Panc1 (cell line): ENCODE results near the gene TFAM. TPM values are rescaled to one million over a fixed set of nuclear protein-coding genes. Genes with fewer than 3 reads are reported as not detected.

Source experiments
- ATAC-seq: fragments of 200-7000 bp; cut with Tn5 transposase; 2 replicates; pipeline ENCODE4 v1.9.1; 2020; ENCODE audit warnings: mild to moderate bottlenecking, moderate library complexity
- BruUV-seq: library from RNA; stranded (reverse); fragments of 400-500 nt; replicated peaks from 2 replicates; lab custom pipeline; 2021; lab: Mats Ljungman, UMichigan
- CTCF ChIA-PET: fragments of 300-600 bp; sonication (Branson Sonifier 250); formaldehyde crosslinking; loops from one replicate; lab custom pipeline; 2022; ENCODE audit warnings: antibody characterized with exemption; lab: Charles Lee
- POLR2A ChIA-PET: fragments of 300-600 bp; sonication (Branson Sonifier 250); formaldehyde crosslinking; loops from one replicate; lab custom pipeline; 2022; ENCODE audit warnings: antibody characterized with exemption; lab: Charles Lee
- DNase-seq: peaks from one replicate; pipeline ENCODE4 v3.0.0-alpha.2; 2010; ENCODE audit warnings: low read depth, low spot score
- H3K27ac ChIP-seq: 2 replicates; pipeline ENCODE4 v1.5.1; 2011; ENCODE audit warnings: mild to moderate bottlenecking, low read length, inconsistent platforms
- H3K27me3 ChIP-seq: fragments of 200-500 bp; sonication (Bioruptor generic); 2 replicates; pipeline ENCODE4 v1.6.0; 2014; ENCODE audit warnings: low read length, inconsistent platforms; ENCODE audit not compliant: control insufficient read depth, insufficient read depth
- H3K36me3 ChIP-seq: fragments of 200-500 bp; sonication (Bioruptor generic); 2 replicates; pipeline ENCODE4 v1.5.1; 2014; ENCODE audit warnings: inconsistent platforms, mild to moderate bottlenecking, low read length, moderate library complexity; ENCODE audit not compliant: control insufficient read depth, insufficient read depth
- H3K4me1 ChIP-seq: 2 replicates; pipeline ENCODE4 v1.5.1; 2011; ENCODE audit warnings: inconsistent platforms, mild to moderate bottlenecking, low read length, moderate library complexity; ENCODE audit not compliant: control insufficient read depth, insufficient read depth
- H3K4me3 ChIP-seq, 2 experiments: 2 replicates each; pipeline ENCODE4 v1.5.1; 2011 to 2012; ENCODE audit warnings: low read depth in 2 of 2, low read length in 2 of 2, mild to moderate bottlenecking in 2 of 2, inconsistent platforms in 1 of 2, moderate library complexity in 1 of 2
- H3K9me3 ChIP-seq: fragments of 200-500 bp; sonication (Bioruptor generic); 2 replicates; pipeline ENCODE4 v1.5.1; 2014; ENCODE audit warnings: low read depth, mild to moderate bottlenecking, inconsistent platforms, low read length, moderate library complexity; ENCODE audit not compliant: control insufficient read depth, insufficient read depth
- POLR2AphosphoS5 ChIP-seq: IDR thresholded peaks from 2 replicates; pipeline ENCODE4 v1.6.1; 2012; ENCODE audit warnings: mild to moderate bottlenecking, low read depth, low read length, moderate library complexity
- SIN3A ChIP-seq: IDR thresholded peaks from 2 replicates; pipeline ENCODE4 v1.6.1; 2012; ENCODE audit warnings: low read depth, mild to moderate bottlenecking, low read length, moderate library complexity, borderline replicate concordance; ENCODE audit not compliant: insufficient read depth
- TCF7L2 ChIP-seq: IDR thresholded peaks from 2 replicates; pipeline ENCODE4 v1.6.1; 2011; ENCODE audit warnings: mild to moderate bottlenecking, low read depth, low read length, inconsistent platforms
- in situ Hi-C: cut with HindIII; loops from 2 replicates; pipeline ENCODE4 v1.10.0; 2016; ENCODE audit warnings: low sequenced_read_pairs, low pct_unique_long_range_greater_than_20kb
- intact Hi-C: fragments of 100-400 bp; cut with micrococcal nuclease; formaldehyde crosslinking; loops from one replicate; pipeline ENCODE4 v1.10.0; 2022; ENCODE audit not compliant: unreplicated experiment
- total RNA-seq: library from RNA; stranded (reverse); gene quantifications from one replicate; pipeline ENCODE4 v1.2.1, GENCODE V29; 2021; ENCODE audit not compliant: unreplicated experiment
- TF ChIP-seq, protein P1 (sequence below), 2 experiments: IDR thresholded peaks; 2 replicates each; pipeline ENCODE4 v1.6.1; 2011 to 2012; ENCODE audit warnings: low read depth in 2 of 2, control low read depth in 1 of 2, low read length in 1 of 2, mild to moderate bottlenecking in 1 of 2, moderate library complexity in 1 of 2; ENCODE audit not compliant: insufficient read depth in 1 of 2
- TF ChIP-seq, protein P2 (sequence below): fragments of 450-650 bp; IDR thresholded peaks from 2 replicates; pipeline ENCODE4 v1.5.1; 2017; ENCODE audit warnings: mild to moderate bottlenecking

Gene TFAM
- total RNA-seq, 1 experiment from 2014 or later = 78.2 TPM

DNA sequence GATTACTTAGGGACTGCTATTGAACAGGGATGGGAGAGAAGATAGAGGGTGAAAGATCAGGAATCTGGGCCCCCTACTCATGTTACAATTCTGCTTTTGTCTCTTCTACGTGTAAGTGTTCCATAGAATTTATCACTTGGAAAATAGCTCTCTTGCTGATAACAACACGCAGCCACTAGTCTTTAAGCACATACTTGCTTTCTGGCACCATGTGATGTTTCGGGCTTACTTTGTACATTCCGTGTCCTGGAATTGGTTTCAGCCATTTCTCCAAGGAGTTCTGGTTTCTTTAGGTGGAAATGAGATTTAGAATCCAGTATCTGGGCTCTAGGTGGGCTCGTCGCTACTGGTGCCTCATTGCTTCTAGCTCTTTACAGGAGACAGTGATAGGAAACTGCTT, 59.7 kb downstream of the TFAM start:
- TF ChIP-seq, protein P1, sequence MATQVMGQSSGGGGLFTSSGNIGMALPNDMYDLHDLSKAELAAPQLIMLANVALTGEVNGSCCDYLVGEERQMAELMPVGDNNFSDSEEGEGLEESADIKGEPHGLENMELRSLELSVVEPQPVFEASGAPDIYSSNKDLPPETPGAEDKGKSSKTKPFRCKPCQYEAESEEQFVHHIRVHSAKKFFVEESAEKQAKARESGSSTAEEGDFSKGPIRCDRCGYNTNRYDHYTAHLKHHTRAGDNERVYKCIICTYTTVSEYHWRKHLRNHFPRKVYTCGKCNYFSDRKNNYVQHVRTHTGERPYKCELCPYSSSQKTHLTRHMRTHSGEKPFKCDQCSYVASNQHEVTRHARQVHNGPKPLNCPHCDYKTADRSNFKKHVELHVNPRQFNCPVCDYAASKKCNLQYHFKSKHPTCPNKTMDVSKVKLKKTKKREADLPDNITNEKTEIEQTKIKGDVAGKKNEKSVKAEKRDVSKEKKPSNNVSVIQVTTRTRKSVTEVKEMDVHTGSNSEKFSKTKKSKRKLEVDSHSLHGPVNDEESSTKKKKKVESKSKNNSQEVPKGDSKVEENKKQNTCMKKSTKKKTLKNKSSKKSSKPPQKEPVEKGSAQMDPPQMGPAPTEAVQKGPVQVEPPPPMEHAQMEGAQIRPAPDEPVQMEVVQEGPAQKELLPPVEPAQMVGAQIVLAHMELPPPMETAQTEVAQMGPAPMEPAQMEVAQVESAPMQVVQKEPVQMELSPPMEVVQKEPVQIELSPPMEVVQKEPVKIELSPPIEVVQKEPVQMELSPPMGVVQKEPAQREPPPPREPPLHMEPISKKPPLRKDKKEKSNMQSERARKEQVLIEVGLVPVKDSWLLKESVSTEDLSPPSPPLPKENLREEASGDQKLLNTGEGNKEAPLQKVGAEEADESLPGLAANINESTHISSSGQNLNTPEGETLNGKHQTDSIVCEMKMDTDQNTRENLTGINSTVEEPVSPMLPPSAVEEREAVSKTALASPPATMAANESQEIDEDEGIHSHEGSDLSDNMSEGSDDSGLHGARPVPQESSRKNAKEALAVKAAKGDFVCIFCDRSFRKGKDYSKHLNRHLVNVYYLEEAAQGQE (IDR thresholded peaks at IDR 0.05; ENCODE audit: insufficient read depth in 1 of 2, low read depth in 2 of 2, low read length in 1 of 2) = no peak
- TF ChIP-seq, protein P2, sequence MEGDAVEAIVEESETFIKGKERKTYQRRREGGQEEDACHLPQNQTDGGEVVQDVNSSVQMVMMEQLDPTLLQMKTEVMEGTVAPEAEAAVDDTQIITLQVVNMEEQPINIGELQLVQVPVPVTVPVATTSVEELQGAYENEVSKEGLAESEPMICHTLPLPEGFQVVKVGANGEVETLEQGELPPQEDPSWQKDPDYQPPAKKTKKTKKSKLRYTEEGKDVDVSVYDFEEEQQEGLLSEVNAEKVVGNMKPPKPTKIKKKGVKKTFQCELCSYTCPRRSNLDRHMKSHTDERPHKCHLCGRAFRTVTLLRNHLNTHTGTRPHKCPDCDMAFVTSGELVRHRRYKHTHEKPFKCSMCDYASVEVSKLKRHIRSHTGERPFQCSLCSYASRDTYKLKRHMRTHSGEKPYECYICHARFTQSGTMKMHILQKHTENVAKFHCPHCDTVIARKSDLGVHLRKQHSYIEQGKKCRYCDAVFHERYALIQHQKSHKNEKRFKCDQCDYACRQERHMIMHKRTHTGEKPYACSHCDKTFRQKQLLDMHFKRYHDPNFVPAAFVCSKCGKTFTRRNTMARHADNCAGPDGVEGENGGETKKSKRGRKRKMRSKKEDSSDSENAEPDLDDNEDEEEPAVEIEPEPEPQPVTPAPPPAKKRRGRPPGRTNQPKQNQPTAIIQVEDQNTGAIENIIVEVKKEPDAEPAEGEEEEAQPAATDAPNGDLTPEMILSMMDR = no peak
- TF ChIP-seq TCF7L2 (no peak), SIN3A (no peak), POLR2AphosphoS5 (no peak)
- DNase-seq (no peak), ATAC-seq (no peak)
- BruUV-seq = no TSS peak
- no peaks in the 10 kb centered on the region for H3K36me3 ChIP-seq
- 0 out of 2 replicates have a peak, but pooled peaks cover 3% of the 10 kb centered on the region for H3K9me3 ChIP-seq
- intact Hi-C loops (no loop called here), in situ Hi-C loops (no loop called here)
- H3K4me1 ChIP-seq = no peaks in the 10 kb centered on the region
- POLR2A ChIA-PET = no interaction called here
- CTCF ChIA-PET = no interaction called here
- H3K4me3 ChIP-seq = no peak overlapping the region
- no peaks in the 10 kb centered on the region; the same call in 1 of the 2 replicates for H3K27me3 ChIP-seq
- no peak overlapping the region for H3K27ac ChIP-seq

DNA sequence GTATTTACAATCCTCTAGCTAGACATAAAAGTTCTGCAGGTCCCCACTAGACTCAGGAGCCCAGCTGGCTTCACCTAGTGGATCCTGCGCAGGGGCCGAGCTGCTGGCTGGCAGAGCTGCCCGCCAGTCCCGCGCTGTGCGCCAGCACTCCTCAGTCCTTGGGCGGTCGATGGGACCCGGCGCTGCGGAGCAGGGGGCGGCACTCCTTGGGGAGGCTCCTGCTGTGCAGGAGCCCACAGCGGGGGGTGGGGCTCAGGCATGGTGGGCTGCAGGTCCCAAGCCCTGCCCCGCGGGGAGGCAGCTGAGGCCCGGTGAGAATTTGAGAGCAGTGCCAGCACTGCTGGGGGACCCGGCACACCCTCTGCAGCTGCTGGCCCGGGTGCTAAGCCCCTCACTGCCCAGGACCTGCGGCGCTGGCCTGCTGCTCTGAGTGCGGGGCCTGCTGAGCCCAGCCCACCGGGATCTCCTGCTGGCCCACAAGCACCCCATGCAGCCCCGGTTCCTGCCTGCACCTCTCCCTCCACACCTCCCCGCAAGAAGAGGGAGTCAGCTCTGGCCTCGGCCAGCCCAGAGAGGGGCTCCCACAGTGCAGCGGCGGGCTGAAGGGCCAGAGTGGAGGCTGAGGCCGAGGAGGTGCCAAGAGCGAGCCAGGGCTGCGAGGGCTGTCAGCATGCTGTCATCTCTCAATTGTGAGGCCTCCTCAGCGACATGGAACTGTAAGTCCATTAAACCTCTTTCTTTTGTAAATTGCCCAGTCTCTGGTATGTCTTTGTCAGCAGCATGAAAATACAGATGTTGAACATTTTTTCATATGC, 63.1 kb downstream of the TFAM start:
- Histone ChIP-seq H3K27me3 (no peaks in the 10 kb centered on the region), H3K4me3 (no peak overlapping the region), H3K4me1 (no peaks in the 10 kb centered on the region), H3K36me3 (no peaks in the 10 kb centered on the region), H3K9me3 (0 out of 2 replicates have a peak, but pooled peaks cover 3% of the 10 kb centered on the region), H3K27ac (no peak overlapping the region)
- POLR2A ChIA-PET = no interaction called here
- DNase-seq = no peak
- in situ Hi-C loops = no loop called here
- intact Hi-C loops = no loop called here
- CTCF ChIA-PET = no interaction called here
- TF ChIP-seq, protein P2 = no peak
- no peak for TF ChIP-seq TCF7L2
- TF ChIP-seq, protein P1 (IDR thresholded peaks at IDR 0.05; ENCODE audit: insufficient read depth in 1 of 2, low read depth in 2 of 2, low read length in 1 of 2) = no peak
- TF ChIP-seq POLR2AphosphoS5 = no peak
- no peak for TF ChIP-seq SIN3A
- no peak for ATAC-seq
- BruUV-seq = no TSS peak
